HG03103 (cell line): ENCODE measurements around the gene KRT222.
A peak's percentile ranks its signal among the peaks of the same experiment; 100 is the strongest.

Experiments used
- ATAC-seq: cut with Tn5 transposase; IDR thresholded peaks from one replicate; pipeline ENCODE4 v1.9.1; 2021; ENCODE audit warnings: low read depth; ENCODE audit not compliant: unreplicated experiment

The KRT222 gene

DNA sequence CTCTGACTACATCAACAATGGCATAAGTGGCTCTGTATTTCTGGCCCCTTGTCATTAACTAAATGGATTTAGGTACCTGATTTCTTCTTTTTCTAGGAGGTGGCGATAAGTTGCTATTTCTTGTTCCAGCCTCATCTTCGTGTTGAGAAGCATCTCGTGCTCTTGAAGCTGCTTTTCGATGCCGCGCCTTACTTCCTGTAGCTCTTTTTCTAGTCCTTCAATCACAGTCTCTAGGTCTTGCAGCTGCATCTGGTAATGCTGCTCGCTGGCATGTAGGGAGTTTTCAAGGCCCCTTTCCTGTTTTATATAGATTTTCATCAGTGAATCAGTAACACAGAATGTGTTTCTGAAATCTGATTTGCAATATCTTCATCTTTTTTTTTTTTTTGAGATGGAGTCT lies 5.1 kb downstream of the KRT222 start:
- no peak for ATAC-seq

DNA sequence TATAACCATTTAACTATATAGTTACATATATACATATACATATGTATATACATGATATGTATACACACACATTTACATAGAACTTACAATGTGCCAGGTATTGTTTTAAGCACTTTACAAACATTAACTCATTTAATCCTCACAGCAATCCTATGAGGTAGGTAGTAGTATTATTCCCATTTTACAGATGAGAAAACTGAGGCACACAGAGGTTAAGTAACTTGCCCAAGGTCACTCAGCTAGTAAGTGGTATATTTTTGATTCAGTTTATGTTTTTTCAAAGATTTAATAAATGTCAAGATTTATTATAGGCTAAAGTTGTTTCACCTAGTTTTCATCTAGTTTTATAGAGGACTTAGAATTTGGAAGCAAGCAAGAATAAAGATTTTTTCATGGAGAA lies 6.6 kb downstream of the KRT222 start:
- no peak for ATAC-seq

DNA sequence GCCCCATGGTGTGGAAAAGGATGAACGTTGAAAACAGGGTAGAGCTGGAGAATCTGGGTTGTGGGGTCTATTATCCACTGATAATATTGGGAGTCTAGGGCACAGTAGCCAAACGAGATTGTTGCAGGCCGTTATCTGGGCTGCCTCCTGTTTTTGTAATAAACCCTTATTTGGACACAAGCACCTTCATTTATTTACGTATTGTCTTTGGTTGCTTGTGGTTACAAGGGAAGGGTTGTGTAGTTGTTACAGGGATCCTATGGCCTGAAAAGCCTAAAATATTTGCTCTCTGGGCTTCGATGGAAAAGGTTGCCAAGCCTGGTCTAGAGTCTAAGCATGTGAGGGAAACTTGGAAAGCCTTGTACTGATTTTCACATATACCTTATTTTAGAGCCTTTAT lies 13.0 kb downstream of the KRT222 start:
- ATAC-seq = no peak

DNA sequence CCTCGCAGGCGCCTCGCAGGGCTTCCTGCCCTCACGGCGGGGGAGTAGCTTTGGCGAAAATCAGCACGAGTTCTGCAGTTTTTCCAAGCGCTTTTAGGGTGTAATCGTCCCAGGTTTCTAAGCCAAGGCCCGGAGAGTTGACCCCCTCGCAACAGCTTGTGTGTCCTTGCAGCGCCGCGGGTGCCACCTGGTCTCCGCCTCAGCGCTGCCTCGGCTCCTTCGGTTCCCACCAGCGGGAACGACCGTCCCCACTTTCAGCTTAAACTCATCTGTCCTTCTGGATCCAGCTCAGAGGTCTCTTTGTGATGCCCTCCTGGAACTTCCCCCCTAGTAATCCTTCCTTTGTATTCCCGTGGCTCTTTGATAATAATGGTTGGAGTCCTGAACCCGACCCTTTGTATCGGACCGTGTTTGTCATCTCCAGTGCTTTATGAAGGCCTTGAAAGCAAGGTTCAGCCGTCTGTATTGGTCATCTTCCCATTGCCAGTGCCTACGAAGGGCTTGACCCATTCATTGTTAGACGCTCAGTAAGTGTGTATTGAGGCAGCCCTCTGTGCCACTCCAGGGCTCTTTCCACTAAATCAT lies 16.5 kb downstream of the KRT222 start:
- ATAC-seq = no peak

DNA sequence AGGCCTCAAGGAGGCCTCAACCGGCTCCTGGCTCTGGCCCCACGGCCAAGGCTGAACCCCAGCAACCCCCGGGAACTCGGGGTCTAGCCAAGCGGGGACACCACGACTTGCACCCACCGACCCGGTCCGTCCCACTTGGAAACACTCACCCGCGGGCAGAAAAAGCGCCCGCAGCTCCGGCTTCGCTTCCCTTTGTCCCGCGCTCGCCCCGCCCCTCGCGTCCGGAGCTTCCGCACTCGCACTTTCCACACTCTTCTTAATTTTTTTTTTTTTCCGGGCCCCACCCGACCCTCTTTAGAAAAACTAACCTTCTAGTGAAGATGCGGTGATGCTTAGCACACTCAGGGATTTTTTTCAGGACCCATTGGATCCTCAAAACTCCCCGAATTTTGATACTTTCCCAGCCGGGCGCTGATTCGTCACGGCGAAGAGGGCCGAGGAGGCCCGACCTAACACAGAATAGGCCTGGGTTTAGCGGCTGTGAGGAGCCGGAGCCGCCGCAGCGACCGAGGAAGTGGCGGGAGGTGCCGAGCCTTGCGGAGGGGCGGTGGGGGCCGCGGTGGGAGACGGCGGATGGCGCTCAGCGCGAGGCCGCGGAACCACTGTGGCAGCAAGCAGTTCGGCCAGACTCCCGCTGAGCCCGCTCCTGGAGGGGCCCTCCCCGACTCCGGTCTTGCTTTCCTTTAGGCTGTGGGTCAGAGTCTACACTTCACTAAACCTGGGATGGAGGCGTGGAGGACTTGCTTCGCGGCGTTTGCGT lies 17.2 kb downstream of the KRT222 start, which contains the start of gene SMARCE1:
TSS of gene SMARCE1 (minus strand) at position 195 of the 760 bp plus-strand sequence. CDS start 2,016 bp downstream, outside the sequence.
- ATAC-seq = peak; percentile 55

GRCh38 chr17:40646791-40647623 lies 18.0 kb downstream of the KRT222 start:
- no peak for ATAC-seq

GRCh38 chr17:40645943-40646342 lies 19.0 kb downstream of the KRT222 start:
- ATAC-seq = no peak

DNA sequence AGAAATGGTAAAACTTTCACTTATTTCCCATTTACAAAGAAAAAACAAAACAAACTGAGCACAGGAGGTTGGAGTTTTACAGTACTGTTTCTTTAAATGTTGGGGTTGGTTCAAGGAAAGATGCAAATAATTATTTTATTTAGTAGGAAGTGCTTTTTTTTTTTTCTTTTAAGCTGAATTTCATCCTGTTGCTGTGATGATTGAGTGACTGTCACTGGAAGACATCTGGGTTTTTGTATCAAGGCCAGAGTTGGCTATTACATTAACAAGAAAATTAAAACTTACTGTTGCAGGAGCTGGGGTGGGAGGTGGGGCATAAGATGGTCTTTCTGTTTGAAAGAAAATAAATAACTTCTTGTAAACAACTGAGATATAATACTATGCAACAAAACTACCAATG lies 19.7 kb downstream of the KRT222 start:
- no peak for ATAC-seq

DNA sequence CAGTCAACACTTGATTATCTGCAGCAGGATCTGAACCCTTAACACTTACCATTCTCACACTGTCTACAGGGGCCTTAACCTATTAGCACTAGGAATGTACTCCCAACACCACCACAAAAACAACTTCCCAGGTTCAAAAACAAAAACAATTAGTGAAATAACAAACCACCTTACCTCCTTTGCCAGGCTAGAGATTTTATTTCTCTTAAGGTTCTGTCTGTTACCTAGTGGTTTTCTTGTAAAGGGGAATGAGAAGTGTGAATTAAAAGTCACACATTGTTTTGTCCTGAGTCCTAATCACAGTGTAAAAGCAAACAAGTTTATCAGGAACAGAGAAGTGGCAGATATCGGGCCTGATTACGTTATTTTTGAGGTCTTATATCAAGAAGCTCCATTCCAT lies 27.0 kb downstream of the KRT222 start:
- ATAC-seq = no peak

DNA sequence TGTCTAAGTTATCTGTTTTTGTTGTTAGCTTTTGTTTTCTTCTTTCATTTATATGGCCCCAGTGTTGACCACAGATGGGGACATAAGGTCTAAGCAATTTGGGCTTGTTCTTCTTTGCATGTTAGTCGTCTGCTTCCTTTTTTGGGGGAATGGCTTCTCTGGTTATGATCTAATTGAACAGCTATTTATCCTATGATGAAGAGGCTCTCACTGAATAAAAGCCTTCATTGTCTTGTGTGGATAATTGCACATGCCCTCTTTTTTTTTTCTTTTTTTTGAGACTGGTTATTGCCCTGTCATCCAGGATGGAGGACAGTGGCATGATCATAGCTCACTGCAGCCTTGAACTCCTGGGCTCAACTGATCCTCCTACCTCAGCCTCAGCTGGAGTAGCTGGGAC lies 31.1 kb downstream of the KRT222 start:
- ATAC-seq = no peak

DNA sequence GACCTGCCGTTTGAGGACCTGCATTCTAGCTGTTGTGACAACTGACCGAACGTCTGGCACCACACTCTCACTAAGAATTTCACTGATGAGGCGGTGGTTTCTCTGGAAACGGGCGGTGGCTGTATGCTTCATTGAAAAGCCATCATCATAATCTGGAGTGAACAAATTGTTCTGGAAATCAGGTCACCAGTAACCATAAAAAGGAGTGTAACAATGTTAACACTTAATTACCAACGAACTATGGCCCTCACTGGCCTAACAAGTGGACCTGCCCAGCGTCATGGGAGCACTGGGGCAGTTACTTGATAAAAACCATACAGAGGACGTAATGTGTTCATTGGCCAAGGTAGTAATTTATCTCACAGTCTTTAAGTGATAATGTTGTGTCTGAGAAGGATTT lies 32.8 kb downstream of the KRT222 start:
- ATAC-seq = no peak

DNA sequence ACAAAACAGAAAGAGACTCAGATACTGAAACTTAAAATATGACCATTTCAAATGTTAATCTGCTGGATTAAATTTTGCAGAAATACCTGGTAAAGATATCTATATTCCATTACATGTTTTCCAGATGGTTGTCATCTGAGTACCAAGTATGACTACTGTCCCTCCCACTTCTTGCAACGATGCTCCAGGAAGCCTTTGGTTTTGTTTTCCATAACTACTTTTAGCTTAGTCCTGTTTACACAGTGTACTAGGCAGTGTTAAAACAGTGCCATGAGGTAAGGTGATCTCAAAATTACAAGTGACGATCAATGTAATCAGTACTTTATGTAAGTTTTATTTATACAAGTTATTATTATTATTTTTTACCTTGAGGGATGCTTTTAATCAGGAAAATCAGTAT lies 35.1 kb downstream of the KRT222 start:
- no peak for ATAC-seq

DNA sequence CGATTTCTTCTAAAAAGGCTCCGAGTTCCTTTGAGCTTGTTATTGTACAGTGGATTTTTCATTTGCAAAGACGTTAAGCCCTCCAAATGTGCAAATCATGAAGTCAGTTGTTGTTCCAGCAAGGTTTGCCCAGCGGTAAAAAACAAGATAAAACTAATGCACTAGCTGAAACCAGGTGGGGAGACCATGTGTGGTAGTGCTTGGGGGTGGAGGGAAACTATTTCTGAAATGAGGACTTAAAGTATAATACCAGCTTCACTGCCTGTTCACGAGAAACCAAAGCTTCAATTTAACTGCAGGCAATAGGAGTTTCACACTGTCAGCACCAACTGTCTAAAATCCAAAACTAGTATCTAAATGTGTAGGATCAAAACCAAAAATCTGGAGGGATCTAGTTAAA lies 39.7 kb downstream of the KRT222 start:
- ATAC-seq = no peak

DNA sequence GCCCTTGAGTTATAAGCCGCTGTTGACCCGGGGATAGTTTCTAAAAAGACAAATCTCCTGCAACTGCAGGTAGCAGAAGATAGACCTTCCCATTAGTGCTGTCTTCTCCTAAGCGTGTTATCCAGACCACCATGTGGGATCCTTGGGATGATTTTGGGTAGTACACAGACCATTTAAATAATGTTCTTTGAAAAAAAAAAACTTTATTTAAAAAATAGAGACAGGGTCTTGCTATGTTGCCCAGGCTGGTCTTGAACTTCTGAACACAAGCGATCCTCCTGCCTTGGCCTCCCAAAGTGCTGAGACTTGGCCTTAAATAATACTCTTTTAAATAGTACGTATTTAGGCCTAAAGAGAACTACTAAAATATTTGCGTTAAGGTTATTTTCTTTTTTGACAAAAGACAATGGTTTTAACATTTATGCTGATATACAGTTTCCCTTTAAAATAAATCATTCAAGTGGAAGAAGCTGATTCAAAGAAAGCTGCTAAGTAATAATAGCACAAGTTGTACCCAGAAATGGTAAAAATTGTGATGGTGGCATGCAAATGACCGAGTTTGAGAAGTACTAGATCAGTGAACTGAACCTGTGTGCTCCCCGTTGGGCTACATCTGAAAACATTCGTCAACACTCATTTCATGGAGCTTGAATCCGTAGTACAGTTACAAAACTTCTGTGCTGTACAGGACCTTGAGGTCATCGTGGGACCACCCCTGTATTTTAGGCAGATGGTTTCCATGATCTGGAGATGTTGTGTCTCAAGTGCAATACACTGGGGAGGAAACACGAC lies 41.4 kb downstream of the KRT222 start:
- ATAC-seq = no peak

DNA sequence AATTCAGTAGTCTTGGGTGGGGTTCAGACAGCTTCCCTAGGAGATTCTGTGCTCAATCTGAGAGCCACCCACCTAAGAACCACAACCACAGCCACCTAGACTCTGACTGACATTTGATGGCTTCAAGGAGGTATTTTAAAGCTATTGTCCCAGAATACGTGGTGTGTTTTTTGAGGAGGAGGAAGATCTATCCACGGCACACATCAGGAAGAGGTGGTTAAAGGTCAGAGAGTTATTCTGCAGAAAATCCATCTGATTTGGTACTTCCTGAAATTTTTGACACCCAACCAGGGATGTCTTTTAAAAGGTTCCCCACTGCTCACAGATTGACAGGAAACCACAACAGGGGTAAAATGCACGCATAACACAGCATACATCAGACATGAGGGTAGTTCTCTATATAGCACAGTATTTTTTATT lies 42.5 kb downstream of the KRT222 start:
- no peak for ATAC-seq

GRCh38 chr17:40621578-40621977 lies 43.4 kb downstream of the KRT222 start:
- ATAC-seq = no peak

DNA sequence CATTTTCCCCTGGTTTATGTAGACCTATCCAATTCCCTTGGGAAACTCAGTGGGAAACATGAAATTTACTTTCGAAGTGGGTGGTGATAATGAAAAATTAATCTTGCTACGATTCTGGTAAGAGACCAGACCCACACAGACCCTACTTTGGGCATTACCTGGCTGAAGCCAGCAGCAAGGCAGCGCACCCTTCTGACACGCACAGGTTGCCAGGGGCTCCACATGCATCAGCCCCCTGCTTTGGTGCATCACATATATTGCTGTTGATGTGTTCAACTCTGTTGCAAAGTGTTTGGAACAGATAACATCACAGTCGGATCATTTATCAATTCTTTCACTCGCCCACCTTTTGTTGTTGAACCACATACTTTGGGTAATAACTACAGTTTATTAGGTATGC lies 44.0 kb downstream of the KRT222 start:
- no peak for ATAC-seq

- ATAC-seq = no peak
These were observed 46.0 kb downstream of the KRT222 start for GRCh38 chr17:40618754-40619625.

- ATAC-seq = no peak
These were observed 47.2 kb downstream of the KRT222 start for GRCh38 chr17:40617678-40618240.
